A673 (cell line): ENCODE results near the gene EFHD2.

Experiments used
- CTCF ChIP-seq: fragments of 300-800, 200-600 bp; sonication (generic); conservative IDR thresholded peaks from 2 replicates; pipeline ENCODE4 v1.5.1; 2017; ENCODE audit warnings: low read depth, mild to moderate bottlenecking, antibody characterized with exemption, low read length, moderate library complexity, mixed read lengths
- EZH2 ChIP-seq: fragments of 200-600 bp; sonication (generic); IDR thresholded peaks from 2 replicates; pipeline ENCODE4 v1.6.1; 2017; ENCODE audit warnings: borderline replicate concordance, low read depth, mild to moderate bottlenecking, mixed read lengths, antibody characterized with exemption, low read length; ENCODE audit not compliant: poor library complexity, severe bottlenecking

- TF ChIP-seq CTCF (no peak), EZH2 (no peak)
These were observed 28.8 kb upstream of the EFHD2 start for GRCh38 chr1:15380601-15381508.
